GM12878 (cell line): ENCODE data around the gene PSPN. TPM values are rescaled to one million over a fixed set of nuclear protein-coding genes. Genes with fewer than 3 reads are reported as not detected.

Source experiments
- ATAC-seq: fragments of 200-7000 bp; cut with Tn5 transposase; 3 replicates; pipeline ENCODE4 v1.9.1; 2020; ENCODE audit warnings: mild to moderate bottlenecking, moderate library complexity
- BruUV-seq: library from RNA; stranded (reverse); fragments of 400-500 nt; replicated peaks from 2 replicates; lab custom pipeline; 2021; lab: Mats Ljungman, UMichigan
- CTCF ChIA-PET: fragments of 300-600 bp; sonication (Branson Sonifier 250); formaldehyde crosslinking; extraction: SDS; loops from one replicate; lab custom pipeline; 2021; ENCODE audit warnings: inconsistent platforms; lab: Yijun Ruan, JAX
- POLR2A ChIA-PET: fragments of 350-600 bp; formaldehyde crosslinking; extraction: SDS; loops from one replicate; lab custom pipeline; 2021; ENCODE audit warnings: inconsistent platforms; lab: Charles Lee
- RAD21 ChIA-PET: fragments of 300-600 bp; sonication (Branson Sonifier 250); formaldehyde crosslinking; loops from one replicate; lab custom pipeline; 2023; ENCODE audit warnings: antibody characterized with exemption; ENCODE audit not compliant: unreplicated experiment; lab: Charles Lee
- SMC1A ChIA-PET: fragments of 300-600 bp; sonication (Branson Sonifier 250); formaldehyde crosslinking; loops from one replicate; lab custom pipeline; 2023; ENCODE audit not compliant: unreplicated experiment, uncharacterized antibody; lab: Charles Lee
- DNase-seq: peaks from one replicate; pipeline ENCODE4 v3.0.0-alpha.2; 2011; ENCODE audit warnings: low read depth, low spot score
- FAIRE-seq: peaks from 3 replicates; lab custom pipeline; 2011; peaks lifted over from hg19 to GRCh38; lab: Jason Lieb, UNC
- H2AFZ ChIP-seq: 2 replicates; pipeline ENCODE4 v1.6.0; 2011; ENCODE audit warnings: low read depth, low read length, control low read depth; ENCODE audit not compliant: control insufficient read depth
- H3K27ac ChIP-seq: 2 replicates; pipeline ENCODE4 v1.5.1; 2011; ENCODE audit warnings: control low read depth; ENCODE audit not compliant: control insufficient read depth, insufficient read depth
- H3K27me3 ChIP-seq, 2 experiments: replicated peaks in 1 of 2; 2 replicates each; pipeline versions ENCODE4 v1.6.0 to v1.6.1; 2011; ENCODE audit warnings: low read length in 1 of 2; ENCODE audit not compliant: control insufficient read depth in 2 of 2, insufficient read depth in 2 of 2
- H3K36me3 ChIP-seq, 2 experiments: 2 replicates each; pipeline ENCODE4 v1.5.1; 2011; ENCODE audit warnings: low read length in 1 of 2; ENCODE audit not compliant: control insufficient read depth in 2 of 2, insufficient read depth in 2 of 2
- H3K4me1 ChIP-seq: 2 replicates; pipeline ENCODE4 v1.6.1; 2011; ENCODE audit warnings: mild to moderate bottlenecking, low read length, moderate library complexity, mixed read lengths; ENCODE audit not compliant: control insufficient read depth, insufficient read depth
- H3K4me2 ChIP-seq: 2 replicates; pipeline ENCODE4 v1.6.0; 2011; ENCODE audit warnings: control low read depth; ENCODE audit not compliant: control insufficient read depth, insufficient read depth
- H3K4me3 ChIP-seq: fragments of 200-600 bp; sonication (generic); 2 replicates; pipeline ENCODE4 v1.5.1; 2016
- H3K79me2 ChIP-seq: 2 replicates; pipeline ENCODE4 v1.6.0; 2011; ENCODE audit warnings: low read length; ENCODE audit not compliant: control insufficient read depth, insufficient read depth
- H3K9ac ChIP-seq: 2 replicates; pipeline ENCODE4 v1.8.0; 2011; ENCODE audit warnings: low read length, control low read depth, mixed read lengths; ENCODE audit not compliant: control insufficient read depth, insufficient read depth
- H3K9me3 ChIP-seq: replicated peaks from 3 replicates; pipeline ENCODE4 v1.5.1; 2011; ENCODE audit warnings: mild to moderate bottlenecking, low read length; ENCODE audit not compliant: control insufficient read depth, insufficient read depth
- H4K20me1 ChIP-seq: 2 replicates; pipeline ENCODE4 v1.6.0; 2011; ENCODE audit not compliant: control insufficient read depth, insufficient read depth
- CEBPB ChIP-seq, 2 experiments: fragments of 150-350 bp in 1 of 2; IDR thresholded peaks; 2 replicates each; pipeline ENCODE4 v1.6.1; 2012 to 2014; ENCODE audit warnings: low read depth in 2 of 2, low read length in 2 of 2, borderline replicate concordance in 1 of 2, inconsistent platforms in 1 of 2
- CHD1 ChIP-seq: IDR thresholded peaks from 2 replicates; pipeline ENCODE4 v1.6.1; 2012; ENCODE audit warnings: low read depth, low read length, improper control_type of control experiment
- CREB1 ChIP-seq: IDR thresholded peaks from 2 replicates; pipeline ENCODE4 v1.6.1; 2012; ENCODE audit warnings: low read depth, mild to moderate bottlenecking, inconsistent platforms
- FOS ChIP-seq: IDR thresholded peaks from 3 replicates; pipeline ENCODE4 v1.6.1; 2011; ENCODE audit warnings: borderline replicate concordance; ENCODE audit not compliant: insufficient read length; ENCODE audit errors: extremely low read depth
- IKZF1 ChIP-seq: fragments of 450-650 bp; conservative IDR thresholded peaks from 2 replicates; pipeline ENCODE4 v1.6.1; 2017; ENCODE audit warnings: antibody characterized with exemption, mild to moderate bottlenecking
- PML ChIP-seq: IDR thresholded peaks from 2 replicates; pipeline ENCODE4 v1.6.1; 2012; ENCODE audit warnings: low read length, inconsistent platforms
- POU2F2 ChIP-seq: IDR thresholded peaks from 3 replicates; pipeline ENCODE4 v1.6.1; 2011; ENCODE audit warnings: low read depth, mild to moderate bottlenecking, low read length, borderline replicate concordance
- RAD51 ChIP-seq: fragments of 450-650 bp; IDR thresholded peaks from 2 replicates; pipeline ENCODE4 v1.6.1; 2016; ENCODE audit warnings: moderate library complexity, mild to moderate bottlenecking, inconsistent platforms
- RELA ChIP-seq: fragments of 450-650 bp; IDR thresholded peaks from 2 replicates; pipeline ENCODE4 v1.8.0; 2014; ENCODE audit warnings: borderline replicate concordance; ENCODE audit not compliant: partially characterized antibody
- ZNF217 ChIP-seq: fragments of 450-650 bp; IDR thresholded peaks from 2 replicates; pipeline ENCODE4 v1.6.1; 2017; ENCODE audit warnings: antibody characterized with exemption, mild to moderate bottlenecking
- ZNF274 ChIP-seq: IDR thresholded peaks from one replicate; pipeline ENCODE4 v1.8.0; 2011; ENCODE audit not compliant: insufficient read length, insufficient read depth
- WGBS: methylation state at CpG from one replicate; pipeline ENCODE4 v1.1.6; 2016; ENCODE audit warnings: low lambda C conversion rate; ENCODE audit not compliant: insufficient replicate concordance, insufficient coverage; ENCODE audit errors: missing lambda C conversion rate; 5-methylcytosine and 5-hydroxymethylcytosine counted together
- in situ Hi-C: fragments of 300-500 bp; cut with MboI; formaldehyde crosslinking; loops from 9 replicates; pipeline ENCODE4 v1.14.3; 2018; ENCODE audit warnings: mixed read lengths
- intact Hi-C: fragments of 100-400 bp; cut with micrococcal nuclease; formaldehyde crosslinking; loops from one replicate; pipeline ENCODE4 v1.14.2; 2022; ENCODE audit not compliant: unreplicated experiment
- polyA plus RNA-seq, 11 experiments: library from polyadenylated mRNA; depleted of rRNA in 4 of 11; unstranded in 6 of 11; stranded (reverse) in 5 of 11; fragments of >200 nt; fragmentation: Nextera tagmentation in 4 of 11; fragmentation: Illumina TruSeq in 1 of 11; extraction: Ambion mirVana in 4 of 11; extraction: Trizol in 1 of 11; gene quantifications; 1 replicate in 1 of 11; 2 replicates in 10 of 11; pipeline versions ENCODE4 v1.2.1 to v1.2.3, GENCODE V29; 2011 to 2016; ENCODE audit warnings: inconsistent platforms in 2 of 11, missing spikeins in 2 of 11, low read depth in 1 of 11
- total RNA-seq, 4 experiments: library from RNA; depleted of rRNA in 3 of 4; stranded (reverse); fragments of >200 nt in 3 of 4; fragmentation: Illumina TruSeq in 1 of 4; extraction: Trizol in 1 of 4; gene quantifications; 2 replicates each; pipeline versions ENCODE4 v1.2.1 to v1.2.3, GENCODE V29; 2013 to 2021
- TF ChIP-seq, protein P1 (sequence below): fragments of 450-650 bp; IDR thresholded peaks from 2 replicates; pipeline ENCODE4 v1.6.1; 2016; ENCODE audit warnings: mild to moderate bottlenecking
- TF ChIP-seq, protein P2 (sequence below): IDR thresholded peaks from 2 replicates; pipeline ENCODE4 v1.6.1; 2011; ENCODE audit warnings: mild to moderate bottlenecking, low read depth, low read length, moderate library complexity; ENCODE audit not compliant: insufficient replicate concordance
- TF ChIP-seq, protein P3 (sequence below): fragments of 450-650 bp; IDR thresholded peaks from 2 replicates; pipeline ENCODE4 v1.6.1; 2017; ENCODE audit warnings: mild to moderate bottlenecking, moderate library complexity

Gene PSPN
- total and polyA plus RNA-seq, 10 of the 15 experiments (the other 5 are each of a cell fraction or from before 2014, with no cell fraction given): 0.27 to 1.2 (median 0.66) TPM

DNA sequence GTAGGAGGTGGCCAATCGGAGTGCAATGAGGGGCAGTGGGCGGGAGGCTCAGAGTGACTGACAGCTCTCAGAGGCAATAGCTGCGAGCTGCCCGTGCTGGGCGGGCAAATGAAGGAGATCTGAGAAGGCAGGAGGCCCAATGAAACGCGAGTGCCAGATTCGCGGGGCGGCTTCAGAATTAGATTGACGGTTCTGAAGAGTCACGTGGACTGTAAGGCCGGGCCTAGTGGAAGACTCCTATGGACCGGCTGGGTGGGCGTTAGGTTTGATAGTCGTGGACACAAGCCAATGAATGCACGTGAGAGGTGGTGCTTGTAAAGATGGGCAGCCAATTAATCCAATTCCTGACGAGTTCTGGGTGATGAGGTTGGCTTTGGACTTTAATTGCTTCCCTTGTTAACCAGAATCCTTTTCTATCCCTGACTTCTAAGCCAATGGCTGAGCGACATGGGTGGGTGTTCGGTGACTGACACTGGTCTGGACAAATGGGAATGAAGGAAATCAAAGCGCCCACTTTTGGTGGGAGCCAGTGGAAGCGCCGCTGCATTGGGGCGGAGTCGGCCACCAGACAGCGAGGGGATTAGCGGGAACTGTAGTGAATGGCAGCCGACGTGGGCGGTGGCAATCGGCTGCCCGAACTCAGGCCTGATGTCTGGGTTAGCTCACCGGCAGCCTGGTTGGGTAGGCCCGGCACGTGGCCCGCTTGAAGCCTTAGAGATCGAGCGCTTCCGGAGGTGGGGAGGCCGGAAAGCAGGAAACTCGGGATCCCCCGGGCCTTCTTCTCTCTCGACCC lies 49.4 kb upstream of the PSPN start:
- Histone ChIP-seq H3K79me2 (peaks cover 41% of the 10 kb centered on the region), H3K27me3 (no peaks in the 10 kb centered on the region), H4K20me1 (peaks cover 19% of the 10 kb centered on the region), H3K4me3 (peak overlapping the region; percentile 6; the same call in 1 of the 2 replicates), H3K9ac (no peak overlapping the region), H3K4me1 (peaks cover 5% of the 10 kb centered on the region), H3K27ac (peak overlapping the region; percentile 58), H3K9me3 (no peaks in the 10 kb centered on the region; the same call in 2 of the 3 replicates), H3K36me3 (peaks cover 4 to 17% of the 10 kb centered on the region in 2 experiments), H2AFZ (peak overlapping the region; percentile 72), H3K4me2 (peak overlapping the region; percentile 56)
- DNase-seq (peak; percentile 100), ATAC-seq (peak; percentile 93), FAIRE-seq (peak; percentile 100)
- WGBS: 17% methylated on average over 43 of the region's 43 CpGs
- ChIA-PET POLR2A (interaction anchor here (0.5 to 1.8 kb wide), 19 partner anchors 10 to 1012 kb away, joined by 3 to 13 read pairs (median 3); partner anchors contain the start of genes ALKBH7, CLPP, DENND1C and NDUFA11), CTCF (interaction anchor here (0.8 to 2.2 kb wide), 8 partner anchors 10 to 438 kb away, joined by 3 to 8 read pairs (median 3); partner anchors contain the start of genes ALKBH7 and DENND1C), SMC1A (interaction anchor here (0.6 to 1.6 kb wide), 3 partner anchors 10 to 80 kb away, joined by 3 to 5 read pairs (median 3); no protein-coding TSS in a partner anchor), RAD21 (interaction anchor here (0.6 to 1.7 kb wide), 9 partner anchors 11 to 445 kb away, joined by 3 to 9 read pairs (median 4); partner anchors contain the start of gene ALKBH7)
- no TSS peak for BruUV-seq
- intact Hi-C loops: loop anchor here (1.0 kb wide), 2 partner anchors 32 to 35 kb away; partner anchors contain the start of gene GTF2F1
- in situ Hi-C loops: no loop called here
- peak; percentile 98 for TF ChIP-seq RAD51
- TF ChIP-seq, protein P1, sequence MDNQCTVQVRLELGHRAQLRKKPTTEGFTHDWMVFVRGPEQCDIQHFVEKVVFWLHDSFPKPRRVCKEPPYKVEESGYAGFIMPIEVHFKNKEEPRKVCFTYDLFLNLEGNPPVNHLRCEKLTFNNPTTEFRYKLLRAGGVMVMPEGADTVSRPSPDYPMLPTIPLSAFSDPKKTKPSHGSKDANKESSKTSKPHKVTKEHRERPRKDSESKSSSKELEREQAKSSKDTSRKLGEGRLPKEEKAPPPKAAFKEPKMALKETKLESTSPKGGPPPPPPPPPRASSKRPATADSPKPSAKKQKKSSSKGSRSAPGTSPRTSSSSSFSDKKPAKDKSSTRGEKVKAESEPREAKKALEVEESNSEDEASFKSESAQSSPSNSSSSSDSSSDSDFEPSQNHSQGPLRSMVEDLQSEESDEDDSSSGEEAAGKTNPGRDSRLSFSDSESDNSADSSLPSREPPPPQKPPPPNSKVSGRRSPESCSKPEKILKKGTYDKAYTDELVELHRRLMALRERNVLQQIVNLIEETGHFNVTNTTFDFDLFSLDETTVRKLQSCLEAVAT: peak; percentile 99; the same call in 1 of the 2 replicates
- peak; percentile 98 for TF ChIP-seq FOS
- TF ChIP-seq CEBPB (IDR thresholded peaks at IDR 0.05; ENCODE audit: borderline replicate concordance in 1 of 2, low read depth in 2 of 2, low read length in 2 of 2): no peak
- no peak for TF ChIP-seq ZNF274
- TF ChIP-seq, protein P2, sequence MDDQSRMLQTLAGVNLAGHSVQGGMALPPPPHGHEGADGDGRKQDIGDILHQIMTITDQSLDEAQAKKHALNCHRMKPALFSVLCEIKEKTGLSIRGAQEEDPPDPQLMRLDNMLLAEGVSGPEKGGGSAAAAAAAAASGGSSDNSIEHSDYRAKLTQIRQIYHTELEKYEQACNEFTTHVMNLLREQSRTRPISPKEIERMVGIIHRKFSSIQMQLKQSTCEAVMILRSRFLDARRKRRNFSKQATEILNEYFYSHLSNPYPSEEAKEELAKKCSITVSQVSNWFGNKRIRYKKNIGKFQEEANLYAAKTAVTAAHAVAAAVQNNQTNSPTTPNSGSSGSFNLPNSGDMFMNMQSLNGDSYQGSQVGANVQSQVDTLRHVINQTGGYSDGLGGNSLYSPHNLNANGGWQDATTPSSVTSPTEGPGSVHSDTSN: peak; percentile 94
- TF ChIP-seq POU2F2: 0 out of 3 replicates have a peak, but pooled peaks have one; percentile 27
- no peak for TF ChIP-seq CHD1
- no peak for TF ChIP-seq RELA
- TF ChIP-seq ZNF217: no peak
- peak; percentile 72 for TF ChIP-seq IKZF1
- TF ChIP-seq PML: no peak
- TF ChIP-seq, protein P3, sequence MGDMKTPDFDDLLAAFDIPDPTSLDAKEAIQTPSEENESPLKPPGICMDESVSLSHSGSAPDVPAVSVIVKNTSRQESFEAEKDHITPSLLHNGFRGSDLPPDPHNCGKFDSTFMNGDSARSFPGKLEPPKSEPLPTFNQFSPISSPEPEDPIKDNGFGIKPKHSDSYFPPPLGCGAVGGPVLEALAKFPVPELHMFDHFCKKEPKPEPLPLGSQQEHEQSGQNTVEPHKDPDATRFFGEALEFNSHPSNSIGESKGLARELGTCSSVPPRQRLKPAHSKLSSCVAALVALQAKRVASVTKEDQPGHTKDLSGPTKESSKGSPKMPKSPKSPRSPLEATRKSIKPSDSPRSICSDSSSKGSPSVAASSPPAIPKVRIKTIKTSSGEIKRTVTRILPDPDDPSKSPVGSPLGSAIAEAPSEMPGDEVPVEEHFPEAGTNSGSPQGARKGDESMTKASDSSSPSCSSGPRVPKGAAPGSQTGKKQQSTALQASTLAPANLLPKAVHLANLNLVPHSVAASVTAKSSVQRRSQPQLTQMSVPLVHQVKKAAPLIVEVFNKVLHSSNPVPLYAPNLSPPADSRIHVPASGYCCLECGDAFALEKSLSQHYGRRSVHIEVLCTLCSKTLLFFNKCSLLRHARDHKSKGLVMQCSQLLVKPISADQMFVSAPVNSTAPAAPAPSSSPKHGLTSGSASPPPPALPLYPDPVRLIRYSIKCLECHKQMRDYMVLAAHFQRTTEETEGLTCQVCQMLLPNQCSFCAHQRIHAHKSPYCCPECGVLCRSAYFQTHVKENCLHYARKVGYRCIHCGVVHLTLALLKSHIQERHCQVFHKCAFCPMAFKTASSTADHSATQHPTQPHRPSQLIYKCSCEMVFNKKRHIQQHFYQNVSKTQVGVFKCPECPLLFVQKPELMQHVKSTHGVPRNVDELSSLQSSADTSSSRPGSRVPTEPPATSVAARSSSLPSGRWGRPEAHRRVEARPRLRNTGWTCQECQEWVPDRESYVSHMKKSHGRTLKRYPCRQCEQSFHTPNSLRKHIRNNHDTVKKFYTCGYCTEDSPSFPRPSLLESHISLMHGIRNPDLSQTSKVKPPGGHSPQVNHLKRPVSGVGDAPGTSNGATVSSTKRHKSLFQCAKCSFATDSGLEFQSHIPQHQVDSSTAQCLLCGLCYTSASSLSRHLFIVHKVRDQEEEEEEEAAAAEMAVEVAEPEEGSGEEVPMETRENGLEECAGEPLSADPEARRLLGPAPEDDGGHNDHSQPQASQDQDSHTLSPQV: no peak
- TF ChIP-seq CREB1: peak; percentile 81
